Kidney epithelial cell (primary cell): ENCODE results near the gene SOX5. TPM values are rescaled to one million over a fixed set of nuclear protein-coding genes. Genes with fewer than 3 reads are reported as not detected.

Source experiments
- DNase-seq: peaks from one replicate; pipeline ENCODE4 v3.0.0-alpha.2; 2010; ENCODE audit warnings: low read depth
- H3K27me3 ChIP-seq: 2 replicates; pipeline ENCODE4 v1.6.0; 2011; ENCODE audit warnings: low read length; ENCODE audit not compliant: control insufficient read depth, insufficient read depth
- H3K36me3 ChIP-seq: 2 replicates; pipeline ENCODE4 v1.5.1; 2011; ENCODE audit warnings: low read length; ENCODE audit not compliant: control insufficient read depth, insufficient read depth
- H3K4me3 ChIP-seq: 2 replicates; pipeline ENCODE4 v1.5.1; 2011; ENCODE audit warnings: low read depth, mild to moderate bottlenecking, control low read depth, low read length
- total RNA-seq: library from RNA; depleted of rRNA; stranded (reverse); fragments of >200 nt; gene quantifications from 2 replicates; pipeline ENCODE4 v1.2.3, GENCODE V29; 2015
- TF ChIP-seq, protein P1 (sequence below): IDR thresholded peaks from 2 replicates; pipeline ENCODE4 v1.5.1; 2011; ENCODE audit warnings: mild to moderate bottlenecking, moderate library complexity, low read length, control low read depth, inconsistent platforms; ENCODE audit not compliant: insufficient read depth, poor library complexity, severe bottlenecking

SOX5 gene
- total RNA-seq, 1 donor from 2014 or later: 1.0 TPM

DNA sequence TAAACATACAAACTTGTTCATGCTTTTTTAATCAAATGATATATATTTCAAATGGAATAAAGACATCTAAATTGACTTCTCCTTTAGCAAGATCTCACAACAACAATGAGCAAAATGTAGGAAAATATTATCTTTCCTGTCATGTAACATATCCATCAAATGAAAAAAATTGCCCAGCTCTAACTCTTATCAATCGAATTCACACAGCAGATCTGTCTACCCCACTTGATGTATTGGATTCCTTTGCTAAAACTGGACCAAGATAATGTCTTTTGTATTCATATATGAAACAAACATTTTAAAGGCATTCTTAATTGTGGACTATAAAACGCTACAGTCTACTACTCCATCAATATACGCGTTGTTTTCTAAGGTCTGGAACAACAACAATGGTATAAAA, 218.0 kb downstream of the SOX5 start:
- Histone ChIP-seq H3K4me3 (no peak overlapping the region), H3K27me3 (no peaks in the 10 kb centered on the region), H3K36me3 (no peaks in the 10 kb centered on the region)
- TF ChIP-seq, protein P1, sequence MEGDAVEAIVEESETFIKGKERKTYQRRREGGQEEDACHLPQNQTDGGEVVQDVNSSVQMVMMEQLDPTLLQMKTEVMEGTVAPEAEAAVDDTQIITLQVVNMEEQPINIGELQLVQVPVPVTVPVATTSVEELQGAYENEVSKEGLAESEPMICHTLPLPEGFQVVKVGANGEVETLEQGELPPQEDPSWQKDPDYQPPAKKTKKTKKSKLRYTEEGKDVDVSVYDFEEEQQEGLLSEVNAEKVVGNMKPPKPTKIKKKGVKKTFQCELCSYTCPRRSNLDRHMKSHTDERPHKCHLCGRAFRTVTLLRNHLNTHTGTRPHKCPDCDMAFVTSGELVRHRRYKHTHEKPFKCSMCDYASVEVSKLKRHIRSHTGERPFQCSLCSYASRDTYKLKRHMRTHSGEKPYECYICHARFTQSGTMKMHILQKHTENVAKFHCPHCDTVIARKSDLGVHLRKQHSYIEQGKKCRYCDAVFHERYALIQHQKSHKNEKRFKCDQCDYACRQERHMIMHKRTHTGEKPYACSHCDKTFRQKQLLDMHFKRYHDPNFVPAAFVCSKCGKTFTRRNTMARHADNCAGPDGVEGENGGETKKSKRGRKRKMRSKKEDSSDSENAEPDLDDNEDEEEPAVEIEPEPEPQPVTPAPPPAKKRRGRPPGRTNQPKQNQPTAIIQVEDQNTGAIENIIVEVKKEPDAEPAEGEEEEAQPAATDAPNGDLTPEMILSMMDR: no peak
- DNase-seq: no peak

GRCh38 chr12:23731035-23731434, 218.4 kb downstream of the SOX5 start:
- Histone ChIP-seq H3K4me3 (no peak overlapping the region), H3K27me3 (no peaks in the 10 kb centered on the region), H3K36me3 (no peaks in the 10 kb centered on the region)
- TF ChIP-seq, protein P1: no peak
- DNase-seq: no peak

DNA sequence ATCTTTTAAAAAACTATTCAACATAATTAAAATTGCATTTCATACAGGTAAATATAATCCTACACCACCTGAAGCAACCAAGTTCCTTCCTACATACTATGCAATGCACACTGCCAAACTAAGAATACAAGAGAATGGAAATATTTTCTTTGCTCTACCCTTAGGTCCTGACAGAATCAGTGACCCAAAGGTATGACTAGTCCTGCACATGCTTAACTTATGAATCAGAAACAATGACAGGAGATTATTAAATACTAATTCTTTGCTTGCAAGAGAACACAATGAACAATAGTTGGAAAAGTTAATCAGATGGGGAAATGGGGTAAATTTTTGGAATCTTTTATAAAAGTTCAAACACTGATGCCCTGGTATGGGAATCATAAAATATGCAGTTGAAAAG, 220.1 kb downstream of the SOX5 start:
- Histone ChIP-seq H3K27me3 (no peaks in the 10 kb centered on the region), H3K4me3 (no peak overlapping the region), H3K36me3 (no peaks in the 10 kb centered on the region)
- DNase-seq: no peak
- TF ChIP-seq, protein P1: no peak

- DNase-seq: no peak
- Histone ChIP-seq H3K36me3 (no peaks in the 10 kb centered on the region), H3K4me3 (no peak overlapping the region), H3K27me3 (no peaks in the 10 kb centered on the region)
- TF ChIP-seq, protein P1: no peak
Measured at GRCh38 chr12:23726646-23727045, 222.8 kb downstream of the SOX5 start.

DNA sequence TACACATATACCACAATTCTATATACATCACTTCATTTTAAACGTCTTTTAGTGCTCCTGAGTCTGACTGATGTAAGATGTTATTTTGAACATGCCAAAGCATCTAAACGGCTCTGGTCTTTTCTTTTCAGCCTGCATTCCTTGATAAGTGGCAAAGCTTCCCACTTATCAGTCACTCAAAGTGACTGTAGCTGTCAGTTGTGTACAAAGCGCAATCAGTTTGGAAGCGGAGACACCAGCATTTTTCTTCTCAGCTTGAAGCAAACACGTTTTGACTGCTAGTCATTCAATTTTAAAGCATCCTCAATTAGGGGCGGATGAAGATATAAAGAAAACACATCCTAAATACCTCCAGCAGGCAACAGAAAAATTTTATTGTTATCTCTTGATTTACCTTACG, 226.8 kb downstream of the SOX5 start:
- H3K36me3 ChIP-seq: no peaks in the 10 kb centered on the region
- TF ChIP-seq, protein P1: no peak
- H3K4me3 ChIP-seq: no peak overlapping the region
- H3K27me3 ChIP-seq: no peaks in the 10 kb centered on the region
- DNase-seq: no peak

GRCh38 chr12:23721268-23721667, 228.2 kb downstream of the SOX5 start:
- no peak for DNase-seq
- TF ChIP-seq, protein P1: no peak
- Histone ChIP-seq H3K4me3 (no peak overlapping the region), H3K27me3 (no peaks in the 10 kb centered on the region), H3K36me3 (no peaks in the 10 kb centered on the region)
